ENCODE results near the gene OR52L1. TPM values are rescaled to one million over a fixed set of nuclear protein-coding genes. Genes with fewer than 3 reads are reported as not detected.
"Not testable (repeated sequence)": the region's sequence is repeated elsewhere in the genome, so short reads cannot be mapped to it uniquely, and the experiment has no call there.

Gene OR52L1
- total RNA-seq, 1 experiment from 2014 or later: not detected

DNA sequence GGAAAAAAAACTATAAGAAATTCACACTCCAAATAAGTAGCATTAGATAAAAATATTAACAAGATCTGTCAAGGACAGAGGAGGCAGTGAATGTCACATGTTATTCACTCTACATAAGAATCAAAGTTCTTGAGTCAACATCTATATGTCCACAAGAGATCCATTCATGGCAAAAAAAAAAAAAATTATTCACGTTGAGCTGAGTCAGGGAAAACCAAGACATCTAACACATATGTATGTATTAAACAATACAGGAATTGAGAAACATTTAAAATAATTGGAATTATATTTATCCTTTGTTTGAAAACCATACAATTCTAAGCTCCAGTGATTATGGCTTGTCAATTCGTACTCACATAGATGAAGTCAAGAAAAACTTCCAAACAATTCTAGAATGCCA lies 19.8 kb downstream of the OR52L1 start:
- no peaks in the 10 kb centered on the region for H3K4me1 ChIP-seq (ENCODE audit: insufficient read depth, low read length, poor library complexity, severe bottlenecking)
- no TSS peak for BruUV-seq (replicated peaks)
- no peak for DNase-seq (ENCODE audit: low spot score)
- no peak overlapping the region for H3K27ac ChIP-seq (ENCODE audit: low read depth, low read length, poor library complexity, severe bottlenecking)
- no peaks in the 10 kb centered on the region for H3K9me3 ChIP-seq (ENCODE audit: low read depth, low read length, poor library complexity, severe bottlenecking)
- POLR2A ChIA-PET (ENCODE audit: low non-redundant PET): interaction anchor here (0.7 kb wide), 1 partner anchor 1856 kb away, joined by 6 read pairs; no protein-coding TSS in a partner anchor
- no peaks in the 10 kb centered on the region for H3K36me3 ChIP-seq (ENCODE audit: insufficient read depth, low read length, poor library complexity, severe bottlenecking)
- H3K4me3 ChIP-seq (ENCODE audit: low read depth, low read length, poor library complexity, severe bottlenecking): no peak overlapping the region
- peaks cover 4% of the 10 kb centered on the region for H3K27me3 ChIP-seq (replicated peaks; ENCODE audit: insufficient read depth, low read depth, low read length, poor library complexity)
- intact Hi-C loops (cut with micrococcal nuclease; ENCODE audit: unreplicated experiment): no loop called here
- TF ChIP-seq, protein P1, sequence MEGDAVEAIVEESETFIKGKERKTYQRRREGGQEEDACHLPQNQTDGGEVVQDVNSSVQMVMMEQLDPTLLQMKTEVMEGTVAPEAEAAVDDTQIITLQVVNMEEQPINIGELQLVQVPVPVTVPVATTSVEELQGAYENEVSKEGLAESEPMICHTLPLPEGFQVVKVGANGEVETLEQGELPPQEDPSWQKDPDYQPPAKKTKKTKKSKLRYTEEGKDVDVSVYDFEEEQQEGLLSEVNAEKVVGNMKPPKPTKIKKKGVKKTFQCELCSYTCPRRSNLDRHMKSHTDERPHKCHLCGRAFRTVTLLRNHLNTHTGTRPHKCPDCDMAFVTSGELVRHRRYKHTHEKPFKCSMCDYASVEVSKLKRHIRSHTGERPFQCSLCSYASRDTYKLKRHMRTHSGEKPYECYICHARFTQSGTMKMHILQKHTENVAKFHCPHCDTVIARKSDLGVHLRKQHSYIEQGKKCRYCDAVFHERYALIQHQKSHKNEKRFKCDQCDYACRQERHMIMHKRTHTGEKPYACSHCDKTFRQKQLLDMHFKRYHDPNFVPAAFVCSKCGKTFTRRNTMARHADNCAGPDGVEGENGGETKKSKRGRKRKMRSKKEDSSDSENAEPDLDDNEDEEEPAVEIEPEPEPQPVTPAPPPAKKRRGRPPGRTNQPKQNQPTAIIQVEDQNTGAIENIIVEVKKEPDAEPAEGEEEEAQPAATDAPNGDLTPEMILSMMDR (conservative IDR thresholded peaks at IDR 0.05; ENCODE audit: low read depth, low read length): no peak
- TF ChIP-seq EZH2 (IDR thresholded peaks at IDR 0.05; ENCODE audit: borderline replicate concordance, low read depth, low read length, poor library complexity, severe bottlenecking): no peak
- CTCF ChIA-PET: no interaction called here

DNA sequence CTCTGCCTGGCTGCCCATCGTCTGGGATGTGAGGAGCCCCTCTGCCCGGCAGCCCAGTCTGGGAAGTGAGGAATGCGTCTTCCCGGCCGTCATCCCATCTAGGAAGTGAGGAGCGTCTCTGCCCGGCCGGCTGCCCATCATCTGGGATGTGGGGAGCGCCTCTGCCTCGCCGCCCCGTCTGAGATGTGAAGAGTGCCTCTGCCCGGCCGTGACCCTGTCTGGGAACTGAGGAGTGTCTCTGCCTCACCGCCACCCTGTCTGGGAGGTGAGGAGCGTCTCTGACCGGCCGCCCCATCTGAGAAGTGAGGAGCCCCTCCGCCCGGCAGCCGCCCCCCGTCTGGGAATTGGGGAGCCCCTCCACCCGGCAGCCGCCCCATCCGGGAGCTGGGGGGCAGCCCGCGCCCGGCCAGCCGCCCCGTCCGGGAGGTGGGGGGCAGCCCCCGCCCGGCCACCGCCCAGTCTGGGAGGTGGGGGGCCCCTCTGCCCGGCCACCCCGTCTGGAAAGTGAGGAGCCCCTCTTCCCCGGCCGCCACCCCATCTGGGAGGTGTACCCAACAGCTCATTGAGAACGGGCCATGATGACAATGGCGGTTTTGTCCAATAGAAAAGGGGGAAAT lies 26.0 kb downstream of the OR52L1 start:
- POLR2A ChIA-PET (ENCODE audit: low non-redundant PET); H3K27me3 ChIP-seq (replicated peaks; ENCODE audit: insufficient read depth, low read depth, low read length, poor library complexity); H3K27ac ChIP-seq (ENCODE audit: low read depth, low read length, poor library complexity, severe bottlenecking); DNase-seq (ENCODE audit: low spot score); H3K4me3 ChIP-seq (ENCODE audit: low read depth, low read length, poor library complexity, severe bottlenecking); intact Hi-C loops (cut with micrococcal nuclease; ENCODE audit: unreplicated experiment); CTCF ChIA-PET; H3K9me3 ChIP-seq (ENCODE audit: low read depth, low read length, poor library complexity, severe bottlenecking); H3K4me1 ChIP-seq (ENCODE audit: insufficient read depth, low read length, poor library complexity, severe bottlenecking); BruUV-seq (replicated peaks); H3K36me3 ChIP-seq (ENCODE audit: insufficient read depth, low read length, poor library complexity, severe bottlenecking): not testable (repeated sequence)

DNA sequence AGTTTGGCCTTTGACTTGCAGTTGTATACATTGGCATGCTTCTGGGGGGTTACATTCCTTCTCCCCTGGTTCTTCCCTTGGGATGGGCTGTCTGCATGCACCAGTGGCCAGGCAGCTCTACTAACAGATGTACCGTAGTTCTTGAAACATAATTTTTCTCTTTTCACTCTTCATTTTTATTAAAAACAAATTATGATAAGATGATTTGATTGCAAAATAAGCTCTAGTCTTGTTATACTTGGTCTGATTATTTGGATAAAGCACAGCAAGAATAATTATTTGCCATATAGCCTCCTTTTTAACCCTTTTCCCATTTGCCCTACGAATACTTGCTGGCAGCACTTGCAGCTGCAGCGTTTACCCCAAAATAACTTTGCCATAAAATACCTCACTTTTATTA lies 31.2 kb downstream of the OR52L1 start:
- TF ChIP-seq EZH2 (IDR thresholded peaks at IDR 0.05; ENCODE audit: borderline replicate concordance, low read depth, low read length, poor library complexity, severe bottlenecking): no peak
- TF ChIP-seq, protein P1 (conservative IDR thresholded peaks at IDR 0.05; ENCODE audit: low read depth, low read length): no peak
- Histone ChIP-seq H3K36me3 (ENCODE audit: insufficient read depth, low read length, poor library complexity, severe bottlenecking) (no peaks in the 10 kb centered on the region), H3K4me3 (ENCODE audit: low read depth, low read length, poor library complexity, severe bottlenecking) (no peak overlapping the region), H3K27ac (ENCODE audit: low read depth, low read length, poor library complexity, severe bottlenecking) (no peak overlapping the region), H3K9me3 (ENCODE audit: low read depth, low read length, poor library complexity, severe bottlenecking) (no peaks in the 10 kb centered on the region), H3K27me3 (replicated peaks; ENCODE audit: insufficient read depth, low read depth, low read length, poor library complexity) (no peaks in the 10 kb centered on the region), H3K4me1 (ENCODE audit: insufficient read depth, low read length, poor library complexity, severe bottlenecking) (no peaks in the 10 kb centered on the region)
- intact Hi-C loops (cut with micrococcal nuclease; ENCODE audit: unreplicated experiment): no loop called here
- no TSS peak for BruUV-seq (replicated peaks)
- ChIA-PET POLR2A (ENCODE audit: low non-redundant PET) (no interaction called here), CTCF (interaction anchor here (0.6 kb wide), 1 partner anchor 295 kb away, joined by 3 read pairs; no protein-coding TSS in a partner anchor)
- no peak for DNase-seq (ENCODE audit: low spot score)

DNA sequence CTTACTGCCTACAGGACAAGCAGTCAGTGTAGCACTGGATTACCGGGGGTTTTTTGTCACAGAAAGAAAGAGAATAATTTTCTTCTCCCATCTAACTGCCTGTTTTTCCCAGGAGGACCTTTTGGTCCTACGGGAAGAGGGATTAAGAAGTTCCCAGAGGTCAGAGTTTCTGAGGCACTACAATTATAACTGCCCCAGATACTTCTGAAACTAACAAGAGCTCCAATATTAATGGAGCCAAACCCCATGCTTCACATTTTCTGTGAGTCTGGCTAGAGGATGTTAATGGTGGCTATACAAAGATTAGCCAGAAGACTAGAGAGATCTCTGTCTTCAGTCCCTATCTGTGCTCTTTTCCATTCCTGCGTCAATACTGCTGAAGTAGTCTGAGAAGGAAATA lies 44.8 kb downstream of the OR52L1 start, which contains the start of gene OR56A3:
TSS of gene OR56A3 (plus strand) at position 301 of the 400 bp plus-strand sequence. CDS start 5,096 bp downstream, outside the sequence.
- no peak for TF ChIP-seq EZH2 (IDR thresholded peaks at IDR 0.05; ENCODE audit: borderline replicate concordance, low read depth, low read length, poor library complexity, severe bottlenecking)
- TF ChIP-seq, protein P1 (conservative IDR thresholded peaks at IDR 0.05; ENCODE audit: low read depth, low read length): no peak
- H3K36me3 ChIP-seq (ENCODE audit: insufficient read depth, low read length, poor library complexity, severe bottlenecking): no peaks in the 10 kb centered on the region
- POLR2A ChIA-PET (ENCODE audit: low non-redundant PET): no interaction called here
- CTCF ChIA-PET: no interaction called here
- no peak within 1 kb of the TSS for H3K4me3 ChIP-seq (ENCODE audit: low read depth, low read length, poor library complexity, severe bottlenecking)
- DNase-seq (ENCODE audit: low spot score): no peak
- BruUV-seq (replicated peaks): no TSS peak
- H3K27ac ChIP-seq (ENCODE audit: low read depth, low read length, poor library complexity, severe bottlenecking): no peak within 1 kb of the TSS
- intact Hi-C loops (cut with micrococcal nuclease; ENCODE audit: unreplicated experiment): no loop called here
- H3K27me3 ChIP-seq (replicated peaks; ENCODE audit: insufficient read depth, low read depth, low read length, poor library complexity): peaks cover 15% of the 10 kb centered on the region
- H3K9me3 ChIP-seq (ENCODE audit: low read depth, low read length, poor library complexity, severe bottlenecking): no peaks in the 10 kb centered on the region
- H3K4me1 ChIP-seq (ENCODE audit: insufficient read depth, low read length, poor library complexity, severe bottlenecking): no peaks in the 10 kb centered on the region
